Lower leg skin (tissue), 4 donors: ENCODE results near the gene MKLN1. TPM values are rescaled to one million over a fixed set of nuclear protein-coding genes. Genes with fewer than 3 reads are reported as not detected.

Source experiments
- DNase-seq, 2 donors: peaks; one replicate each; pipeline ENCODE4 v3.0.0-alpha.2; 2019; ENCODE audit warnings: low spot score in 2 of 2
- H3K4me3 ChIP-seq: fragments of 200-600 bp; sonication (generic); 2 replicates; pipeline ENCODE4 v1.5.1; 2017; ENCODE audit warnings: mild to moderate bottlenecking, low read depth; ENCODE audit not compliant: poor library complexity, severe bottlenecking
- CTCF ChIP-seq, 3 donors: fragments of 450-650 bp; IDR thresholded peaks; one replicate each; pipeline ENCODE4 v1.5.1; 2016; ENCODE audit warnings: antibody characterized with exemption in 3 of 3, mild to moderate bottlenecking in 3 of 3, moderate library complexity in 2 of 3
- POLR2A ChIP-seq, 2 donors: fragments of 450-650 bp; IDR thresholded peaks; one replicate each; pipeline ENCODE4 v1.6.1; 2016 to 2017; ENCODE audit warnings: antibody characterized with exemption in 2 of 2, mild to moderate bottlenecking in 1 of 2, moderate library complexity in 1 of 2
- WGBS, 2 donors: methylation state at CpG; one replicate each; pipeline ENCODE4 v1.1.5; 2018; 5-methylcytosine and 5-hydroxymethylcytosine counted together
- intact Hi-C: fragments of 100-400 bp; cut with DNase I; formaldehyde crosslinking; loops from one replicate; pipeline ENCODE4 v1.15.0; 2023; ENCODE audit warnings: low total_unique reads
- total RNA-seq, 4 donors: library from RNA; depleted of rRNA; stranded (reverse); fragments of >200 nt; gene quantifications; one replicate each; pipeline ENCODE4 v1.1.0, GENCODE V29; 2016

Gene MKLN1
- total RNA-seq, 4 donors from 2014 or later: 25.7 to 37.8 (median 31.3) TPM

GRCh38 chr7:131299074-131299473, 28.6 kb upstream of the MKLN1 start:
- no peak for DNase-seq
- intact Hi-C loops: no loop called here
- no peak overlapping the region for H3K4me3 ChIP-seq
- TF ChIP-seq POLR2A (IDR thresholded peaks at IDR 0.05) (no peak), CTCF (IDR thresholded peaks at IDR 0.05) (no peak)

GRCh38 chr7:131300078-131300477, 27.6 kb upstream of the MKLN1 start:
- DNase-seq: no peak
- H3K4me3 ChIP-seq: no peak overlapping the region
- intact Hi-C loops: no loop called here
- 84 to 88% methylated on average over 2 of the region's 2 CpGs for WGBS, 2 donors
- TF ChIP-seq CTCF (IDR thresholded peaks at IDR 0.05) (no peak), POLR2A (IDR thresholded peaks at IDR 0.05) (no peak)

- no peak for DNase-seq
- intact Hi-C loops: no loop called here
- TF ChIP-seq POLR2A (IDR thresholded peaks at IDR 0.05): no peak
- no peak for TF ChIP-seq CTCF (IDR thresholded peaks at IDR 0.05)
- no peak overlapping the region for H3K4me3 ChIP-seq
- 54 to 56% methylated on average over 8 of the region's 8 CpGs for WGBS, 2 donors
Measured at GRCh38 chr7:131300572-131301466, 26.9 kb upstream of the MKLN1 start.

- DNase-seq: no peak
- no peak for TF ChIP-seq POLR2A (IDR thresholded peaks at IDR 0.05)
- TF ChIP-seq CTCF (IDR thresholded peaks at IDR 0.05): no peak
- 75 to 81% methylated on average over 4 of the region's 4 CpGs for WGBS, 2 donors
- no peak overlapping the region for H3K4me3 ChIP-seq
- intact Hi-C loops: no loop called here
Measured at GRCh38 chr7:131302446-131302845, 25.2 kb upstream of the MKLN1 start.

- DNase-seq: no peak
- intact Hi-C loops: no loop called here
- WGBS, 2 donors: 77 to 79% methylated on average over 8 of the region's 8 CpGs
- TF ChIP-seq CTCF (IDR thresholded peaks at IDR 0.05) (no peak), POLR2A (IDR thresholded peaks at IDR 0.05) (no peak)
- H3K4me3 ChIP-seq: no peak overlapping the region
Measured at GRCh38 chr7:131302876-131303707, 24.6 kb upstream of the MKLN1 start.
